Tibial artery (tissue), 4 donors: ENCODE results near the gene PREP.

Experiments used
- DNase-seq, 2 donors: peaks; one replicate each; pipeline ENCODE4 v3.0.0-alpha.2; 2019
- H3K27ac ChIP-seq, 2 donors: fragments of 200-600 bp; sonication (generic) in 1 of 2; 1 replicate in 1 of 2; 2 replicates in 1 of 2; pipeline ENCODE4 v1.5.1; 2018 to 2019; ENCODE audit warnings: mild to moderate bottlenecking in 1 of 2
- H3K27me3 ChIP-seq, 2 donors: fragments of 200-600 bp; sonication (generic) in 1 of 2; one replicate each; pipeline versions ENCODE4 v1.5.1 to v1.6.0; 2016 to 2019
- H3K36me3 ChIP-seq, 3 donors: fragments of 200-600 bp; sonication (generic) in 2 of 3; one replicate each; pipeline ENCODE4 v1.5.1; 2016 to 2019; ENCODE audit warnings: mild to moderate bottlenecking in 2 of 3
- H3K4me1 ChIP-seq, 4 donors: fragments of 200-600 bp; sonication (generic) in 2 of 4; 1 replicate in 3 of 4; 2 replicates in 1 of 4; pipeline ENCODE4 v1.5.1; 2016 to 2019
- H3K4me3 ChIP-seq, 2 donors: fragments of 200-600 bp; sonication (generic) in 1 of 2; 1 replicate in 1 of 2; 2 replicates in 1 of 2; pipeline ENCODE4 v1.5.1; 2018 to 2019; ENCODE audit warnings: mild to moderate bottlenecking in 2 of 2
- H3K9me3 ChIP-seq, 3 donors: fragments of 200-600 bp; sonication (generic) in 1 of 3; one replicate each; pipeline ENCODE4 v1.5.1; 2016 to 2019
- CTCF ChIP-seq, 2 experiments: fragments of 200-600 bp in 1 of 2; fragments of 450-650 bp in 1 of 2; IDR thresholded peaks; one replicate each; pipeline ENCODE4 v1.5.1; 2017 to 2019; ENCODE audit warnings: antibody characterized with exemption in 2 of 2, mild to moderate bottlenecking in 1 of 2, moderate library complexity in 1 of 2
- intact Hi-C: fragments of 100-400 bp; cut with DNase I; formaldehyde crosslinking; loops from one replicate; pipeline ENCODE4 v1.15.0; 2023; ENCODE audit warnings: low total_unique reads

The PREP gene

GRCh38 chr6:105301072-105301503, 101.8 kb downstream of the PREP start:
- no peak overlapping the region for H3K4me3 ChIP-seq
- intact Hi-C loops, result no loop called here
- H3K27ac ChIP-seq, result no peak overlapping the region

GRCh38 chr6:105300090-105300489, 102.8 kb downstream of the PREP start:
- H3K4me3 ChIP-seq, result no peak overlapping the region
- H3K9me3 ChIP-seq, result no peaks in the 10 kb centered on the region
- H3K27ac ChIP-seq, result no peak overlapping the region
- DNase-seq, result no peak
- intact Hi-C loops, result no loop called here
- peaks cover 8 to 25% (median 19%) of the 10 kb centered on the region in 3 donors for H3K36me3 ChIP-seq
- no peaks in the 10 kb centered on the region for H3K4me1 ChIP-seq
- no peaks in the 10 kb centered on the region for H3K27me3 ChIP-seq
- no peak for TF ChIP-seq CTCF (IDR thresholded peaks at IDR 0.05)

More at GRCh38 chr6:105301072-105301503, 101.8 kb downstream of the PREP start:
- DNase-seq, result no peak
- H3K4me1 ChIP-seq, result no peaks in the 10 kb centered on the region
- peaks cover 8 to 25% (median 19%) of the 10 kb centered on the region in 3 donors for H3K36me3 ChIP-seq
- TF ChIP-seq CTCF (IDR thresholded peaks at IDR 0.05), result no peak
- no peaks in the 10 kb centered on the region for H3K27me3 ChIP-seq
- H3K9me3 ChIP-seq, result no peaks in the 10 kb centered on the region

GRCh38 chr6:105294129-105294528, 108.8 kb downstream of the PREP start:
- H3K27me3 ChIP-seq, result no peaks in the 10 kb centered on the region
- no peak overlapping the region for H3K4me3 ChIP-seq
- intact Hi-C loops, result no loop called here
- H3K9me3 ChIP-seq, result no peaks in the 10 kb centered on the region
- no peak for DNase-seq
- H3K36me3 ChIP-seq, result peaks cover 0 to 14% (median 9%) of the 10 kb centered on the region in 3 donors
- no peaks in the 10 kb centered on the region for H3K4me1 ChIP-seq
- H3K27ac ChIP-seq, result no peak overlapping the region
- TF ChIP-seq CTCF (IDR thresholded peaks at IDR 0.05), result no peak

- Histone ChIP-seq H3K4me3 (no peak overlapping the region), H3K36me3 (peaks cover 5 to 9% (median 8%) of the 10 kb centered on the region in 3 donors), H3K9me3 (no peaks in the 10 kb centered on the region), H3K4me1 (no peaks in the 10 kb centered on the region), H3K27ac (no peak overlapping the region), H3K27me3 (no peaks in the 10 kb centered on the region)
- no peak for DNase-seq
- intact Hi-C loops, result no loop called here
- no peak for TF ChIP-seq CTCF (IDR thresholded peaks at IDR 0.05)
These were observed 110.1 kb downstream of the PREP start for GRCh38 chr6:105292689-105293339.

GRCh38 chr6:105291525-105291924, 111.4 kb downstream of the PREP start:
- intact Hi-C loops, result no loop called here
- Histone ChIP-seq H3K9me3 (no peaks in the 10 kb centered on the region), H3K27me3 (no peaks in the 10 kb centered on the region), H3K4me1 (no peaks in the 10 kb centered on the region), H3K27ac (no peak overlapping the region), H3K4me3 (no peak overlapping the region), H3K36me3 (peaks cover 0 to 13% (median 7%) of the 10 kb centered on the region in 3 donors)
- DNase-seq, result no peak
- no peak for TF ChIP-seq CTCF (IDR thresholded peaks at IDR 0.05)
